Measurements from ENCODE around the gene LGI4. TPM values are rescaled to one million over a fixed set of nuclear protein-coding genes. Genes with fewer than 3 reads are reported as not detected.
A peak's percentile ranks its signal among the peaks of the same experiment; 100 is the strongest.
"Not testable (repeated sequence)": the region's sequence is repeated elsewhere in the genome, so short reads cannot be mapped to it uniquely, and the experiment has no call there.

Gene LGI4
- total RNA-seq, 1 experiment from 2014 or later, result not detected

DNA sequence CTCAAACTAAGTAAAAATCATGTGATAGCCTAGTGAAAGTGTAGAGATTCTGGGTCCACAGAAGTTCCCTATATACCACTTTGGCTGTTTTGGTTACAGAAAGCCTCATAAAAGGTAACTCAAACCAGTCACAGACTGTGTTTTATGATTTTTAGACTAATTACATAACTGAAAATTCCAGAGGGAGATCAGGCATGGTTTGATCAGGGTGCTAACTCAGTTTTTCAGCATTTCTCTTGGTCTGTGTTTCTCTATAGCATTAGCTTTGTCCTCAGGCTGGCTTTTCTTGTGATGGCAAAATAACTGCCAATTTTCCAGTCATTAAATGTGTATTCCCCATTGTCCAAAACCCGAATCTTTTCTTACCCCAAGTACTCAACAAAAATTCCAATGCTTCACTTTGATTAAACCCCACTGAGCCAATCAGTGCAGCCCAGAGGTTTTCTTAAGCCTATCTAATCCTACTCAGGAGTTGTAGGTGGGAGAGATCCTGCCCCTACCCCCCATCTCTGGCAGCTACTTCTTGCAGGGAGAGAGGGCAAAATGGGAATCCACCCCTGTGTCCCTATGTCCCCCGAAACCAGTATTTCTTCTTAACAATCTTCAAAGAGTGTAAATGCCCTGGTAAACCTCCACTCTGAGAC, 27.8 kb downstream of the LGI4 start:
- DNase-seq (ENCODE audit: low read depth), result no peak

GRCh38 chr19:35106291-35106583, 28.6 kb downstream of the LGI4 start:
- no peak for DNase-seq (ENCODE audit: low read depth)

DNA sequence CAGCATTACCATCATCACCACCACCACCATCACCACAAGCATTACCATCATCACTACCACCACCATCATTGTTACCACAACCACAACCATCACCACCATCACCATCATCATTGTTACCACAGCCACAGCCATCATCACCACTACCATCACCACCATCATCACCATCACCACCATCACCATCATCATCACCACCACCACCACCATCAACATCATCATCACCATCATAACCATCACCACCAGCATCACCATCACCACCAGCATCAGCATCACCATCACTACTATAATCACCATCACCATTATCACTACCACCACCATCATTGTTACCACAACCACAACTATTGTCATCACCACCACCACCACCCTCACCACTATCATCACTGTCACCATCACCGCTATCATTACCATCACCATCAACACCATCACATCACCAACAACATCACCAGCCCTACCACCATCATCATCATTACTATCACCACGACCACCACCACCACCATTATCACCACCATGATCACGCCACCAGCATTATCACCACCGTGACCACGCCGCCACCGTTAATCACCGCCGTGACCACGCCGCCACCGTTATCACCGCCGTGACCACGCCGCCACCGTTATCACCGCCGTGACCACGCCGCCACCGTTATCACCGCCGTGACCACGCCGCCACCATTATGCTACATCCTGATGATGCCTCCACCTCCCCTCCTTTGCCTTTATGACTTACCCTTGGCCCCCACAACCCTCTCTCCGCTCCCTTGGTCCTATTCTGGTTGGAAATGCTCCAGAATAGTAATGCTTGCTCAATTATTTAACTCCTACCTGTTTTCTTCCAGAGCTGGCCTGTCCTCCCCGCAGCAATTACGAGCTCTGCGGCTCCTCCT, 29.2 kb downstream of the LGI4 start:
- DNase-seq (ENCODE audit: low read depth), result no peak

DNA sequence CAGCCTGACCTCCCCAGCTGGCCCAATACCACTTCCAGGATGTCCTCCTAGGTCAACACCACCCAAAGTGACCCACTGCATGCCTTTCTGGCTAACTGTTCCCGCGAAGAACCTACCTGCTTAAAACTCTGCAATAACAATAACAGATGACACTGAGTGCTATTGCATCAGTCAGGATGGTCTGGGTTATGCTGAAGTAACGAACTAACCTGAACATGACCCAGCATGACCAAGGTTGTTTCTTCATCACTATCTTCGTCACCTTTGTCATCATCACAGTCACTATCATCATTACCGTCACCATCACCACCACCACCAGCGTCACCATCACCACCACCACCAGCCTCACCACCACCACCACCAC, 29.8 kb downstream of the LGI4 start:
- DNase-seq (ENCODE audit: low read depth), result no peak

DNA sequence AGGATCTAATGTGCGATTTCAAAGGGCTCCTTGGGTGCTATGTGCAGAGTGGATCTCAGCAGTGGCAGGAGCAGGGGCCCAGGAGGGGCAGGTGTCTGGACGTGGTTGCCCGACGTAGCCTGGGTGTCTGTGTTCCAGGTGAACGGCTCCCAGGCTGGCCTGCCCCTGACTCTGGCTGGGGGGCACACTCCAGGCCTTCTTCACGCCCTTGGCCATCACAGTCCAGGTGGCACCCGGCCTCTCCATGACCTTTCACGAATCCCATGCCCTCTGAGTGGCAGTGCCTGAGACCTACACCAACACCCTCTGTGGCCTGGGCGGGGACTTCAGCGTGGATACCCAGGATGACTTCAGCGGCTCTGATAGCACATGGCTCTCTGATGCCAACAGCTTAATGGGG, 30.5 kb downstream of the LGI4 start:
- no peak for DNase-seq (ENCODE audit: low read depth)

GRCh38 chr19:35103614-35104013, 31.2 kb downstream of the LGI4 start:
- not testable (repeated sequence) for DNase-seq (ENCODE audit: low read depth)

- DNase-seq (ENCODE audit: low read depth), result not testable (repeated sequence)
Measured at GRCh38 chr19:35101949-35102348, 32.9 kb downstream of the LGI4 start.

DNA sequence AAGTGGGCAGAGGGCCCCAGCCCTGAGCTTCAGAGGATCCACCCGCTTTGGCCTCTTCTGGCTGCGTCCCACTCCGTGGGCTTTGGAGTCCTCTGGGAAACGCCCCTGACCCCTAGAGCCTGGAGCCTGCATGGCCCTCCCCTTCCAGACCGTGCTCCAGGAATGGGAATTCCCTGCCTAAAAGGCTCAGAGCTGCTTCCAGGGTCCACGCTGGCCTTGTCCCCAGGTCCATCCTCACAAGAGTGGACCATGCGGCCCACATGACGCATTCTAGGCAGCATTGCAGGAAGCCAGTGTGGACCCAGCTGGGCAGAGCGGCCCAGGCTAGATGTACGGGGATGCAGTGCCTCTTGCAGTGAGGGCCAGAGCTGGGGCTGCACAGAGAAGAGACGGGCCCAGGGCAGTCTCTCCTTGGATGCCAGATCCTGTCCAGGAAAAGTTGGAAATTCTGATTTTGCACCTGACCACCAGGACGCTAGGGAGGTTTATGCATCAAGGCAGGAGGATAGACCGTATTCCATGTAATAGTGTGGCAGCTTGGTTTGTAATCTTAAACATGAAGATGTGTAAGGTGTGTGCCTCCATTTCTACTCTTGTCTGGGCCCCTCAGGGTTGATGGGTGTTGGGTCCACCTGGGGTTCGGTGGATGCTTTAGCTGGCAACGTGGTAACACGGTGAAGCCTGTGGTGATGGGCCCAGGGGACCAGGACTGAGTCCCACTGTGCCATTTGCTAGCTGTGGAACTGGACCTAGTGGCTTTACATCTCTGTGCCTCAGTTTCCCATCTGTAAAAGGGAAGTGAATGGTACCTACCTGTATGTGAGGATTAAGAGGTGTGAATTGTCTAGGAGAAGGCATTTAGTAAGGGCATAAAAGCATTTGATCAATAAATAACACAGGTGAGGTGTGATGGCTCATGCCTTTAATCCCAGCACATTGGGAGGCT, 34.0 kb downstream of the LGI4 start:
- DNase-seq (ENCODE audit: low read depth), result no peak

- DNase-seq (ENCODE audit: low read depth), result no peak
Measured at GRCh38 chr19:35099897-35100275, 35.0 kb downstream of the LGI4 start.

GRCh38 chr19:35099155-35099896, 35.5 kb downstream of the LGI4 start:
- DNase-seq (ENCODE audit: low read depth), result no peak

GRCh38 chr19:35098413-35099049, 36.3 kb downstream of the LGI4 start:
- no peak for DNase-seq (ENCODE audit: low read depth)

DNA sequence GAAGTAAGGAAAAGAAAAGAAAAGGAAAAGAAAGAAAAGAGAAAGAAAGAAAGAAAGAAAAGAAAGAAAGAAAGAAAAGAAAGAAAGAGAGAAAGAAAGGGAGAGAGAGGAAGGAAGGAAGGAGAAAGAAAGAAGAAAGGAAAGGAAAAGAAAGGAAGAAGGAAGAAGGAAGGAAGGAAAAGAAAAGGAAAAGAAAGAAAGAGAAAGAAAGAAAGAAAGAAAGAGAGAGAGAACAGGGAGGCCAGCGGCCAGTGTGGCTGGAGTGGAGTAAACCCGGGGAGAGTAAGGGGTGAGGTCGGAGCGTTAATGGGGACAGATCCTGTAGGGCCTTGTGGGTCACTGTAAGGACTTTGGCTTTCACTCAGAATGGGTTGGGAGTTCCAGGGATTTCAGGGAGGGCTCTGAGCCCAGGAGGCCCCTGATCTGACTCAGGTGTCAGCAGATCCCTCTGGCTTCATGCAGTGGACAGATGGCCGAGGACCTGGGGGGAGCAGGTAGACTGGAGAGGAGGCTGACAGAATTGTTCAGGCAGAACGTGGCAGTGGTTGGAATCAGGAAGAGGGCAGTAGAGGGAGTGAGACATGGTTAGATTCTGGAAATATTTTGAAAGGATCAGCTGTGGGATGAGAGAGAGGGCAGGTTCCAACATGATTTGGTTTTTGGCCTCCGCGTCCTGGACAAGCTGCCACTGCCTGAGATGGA, 39.0 kb downstream of the LGI4 start:
- DNase-seq (ENCODE audit: low read depth), result no peak

DNA sequence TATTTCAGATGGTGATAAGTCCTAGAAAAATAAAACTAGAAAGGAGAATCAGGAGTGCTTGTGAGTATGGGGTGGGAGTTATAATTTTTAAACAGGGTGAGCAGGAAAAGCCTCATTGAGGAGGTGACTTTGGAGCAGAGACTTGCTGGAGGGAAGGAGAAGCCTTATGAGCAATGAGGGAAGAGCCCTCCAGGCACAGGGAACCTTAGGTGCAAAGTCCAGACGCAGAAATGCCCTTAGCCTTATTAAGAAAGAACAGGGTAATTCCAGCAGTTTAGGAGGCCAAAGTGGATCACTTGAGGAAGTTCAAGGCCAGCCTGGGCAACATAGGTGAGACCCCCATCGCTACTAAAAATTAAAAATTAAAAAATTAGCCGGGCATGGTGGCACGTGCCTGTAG, 40.2 kb downstream of the LGI4 start:
- no peak for DNase-seq (ENCODE audit: low read depth)

- DNase-seq (ENCODE audit: low read depth), result no peak
Measured at GRCh38 chr19:35093941-35094647, 40.8 kb downstream of the LGI4 start.

DNA sequence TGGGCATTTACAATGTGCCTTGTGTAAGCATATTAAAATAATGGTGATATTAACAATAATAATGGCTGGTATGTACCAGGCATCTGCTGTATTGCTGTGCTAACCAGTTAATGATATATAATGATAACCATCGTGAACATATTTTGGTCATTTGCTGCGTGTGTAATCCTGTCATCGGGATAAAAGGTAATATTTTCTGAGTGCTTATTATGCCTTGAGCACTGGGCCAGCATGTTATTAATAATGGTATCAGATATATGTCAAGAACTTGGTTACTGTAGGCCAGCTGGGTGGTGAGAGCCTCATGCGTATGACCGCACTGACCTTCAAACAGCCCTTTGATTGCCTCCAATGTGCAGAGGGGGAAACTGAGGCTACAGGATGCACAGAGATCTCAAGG, 41.4 kb downstream of the LGI4 start:
- DNase-seq (ENCODE audit: low read depth), result no peak

DNA sequence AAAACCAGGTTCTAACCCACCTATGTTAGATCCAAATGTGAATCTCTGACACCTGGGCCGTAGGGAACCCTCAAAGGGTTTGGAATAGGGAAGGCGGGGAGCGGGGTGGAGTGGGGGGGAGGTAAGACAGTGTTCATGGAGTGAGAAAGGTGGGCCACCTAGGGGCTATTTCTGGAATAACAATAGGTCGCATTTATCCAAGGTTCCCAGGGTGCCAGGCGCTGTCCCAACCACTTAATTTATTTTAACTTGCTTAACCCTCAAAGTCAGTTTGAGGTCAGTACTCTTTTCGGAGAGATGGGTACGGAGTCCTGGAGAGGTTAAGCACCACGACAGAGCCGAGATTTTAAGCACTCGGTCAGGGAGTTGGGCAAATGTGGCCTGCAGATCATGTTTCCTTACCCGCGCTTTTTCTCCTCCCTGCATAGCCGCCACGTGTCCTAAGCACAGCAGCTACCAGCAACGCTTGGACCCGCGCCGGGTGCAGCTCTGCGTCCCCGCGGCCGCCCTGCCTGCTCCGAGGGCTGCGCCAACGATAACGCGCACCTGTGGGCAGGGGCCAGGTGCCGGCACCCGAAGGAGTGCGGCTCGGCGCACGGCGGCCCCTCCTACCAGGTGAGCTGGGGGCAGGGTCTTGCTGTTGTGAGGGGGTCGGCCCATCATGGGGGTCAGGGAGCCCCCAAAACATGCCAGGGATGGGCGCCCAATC, 44.2 kb downstream of the LGI4 start:
- peak; percentile 46 for DNase-seq (ENCODE audit: low read depth)

DNA sequence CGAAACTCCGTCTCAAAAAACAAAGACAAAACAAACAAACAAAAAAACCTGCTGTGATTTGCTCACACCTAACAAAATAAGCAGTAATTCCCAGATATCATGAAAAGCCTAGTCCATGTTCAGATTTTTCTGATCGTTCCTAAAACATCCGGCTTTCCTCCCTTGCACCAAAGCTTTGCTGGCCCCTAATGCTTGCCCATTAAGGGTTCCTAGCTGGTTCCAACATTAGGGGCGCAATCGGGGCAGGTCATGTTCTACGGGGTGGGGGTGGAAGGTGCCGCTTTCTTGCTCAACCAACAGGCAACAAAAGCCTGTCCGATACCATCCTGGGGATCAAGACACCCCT, 44.7 kb downstream of the LGI4 start:
- no peak for DNase-seq (ENCODE audit: low read depth)

- no peak for DNase-seq (ENCODE audit: low read depth)
Measured at GRCh38 chr19:35089554-35089953, 45.3 kb downstream of the LGI4 start.

Data from LHCN-M2 (cell line).